Subcutaneous abdominal adipose tissue (tissue), 5 donors: ENCODE results near the gene SPIN3.
"Not testable (repeated sequence)": the region's sequence is repeated elsewhere in the genome, so short reads cannot be mapped to it uniquely, and the experiment has no call there.

Experiments used
- H3K27ac ChIP-seq: one replicate; pipeline ENCODE4 v1.7.0; 2013; ENCODE audit warnings: low read depth, mild to moderate bottlenecking, inconsistent platforms, low read length, moderate library complexity
- H3K27me3 ChIP-seq, 5 donors: one replicate each; pipeline ENCODE4 v1.7.0; 2013; ENCODE audit warnings: low read length in 5 of 5, inconsistent platforms in 1 of 5; ENCODE audit not compliant: control insufficient read depth in 5 of 5, insufficient read depth in 4 of 5
- H3K36me3 ChIP-seq, 5 donors: one replicate each; pipeline ENCODE4 v1.7.0; 2013; ENCODE audit warnings: low read length in 5 of 5; ENCODE audit not compliant: control insufficient read depth in 5 of 5, insufficient read depth in 5 of 5
- H3K4me1 ChIP-seq, 5 donors: one replicate each; pipeline ENCODE4 v1.7.0; 2013; ENCODE audit warnings: low read length in 5 of 5, mild to moderate bottlenecking in 3 of 5, moderate library complexity in 1 of 5; ENCODE audit not compliant: control insufficient read depth in 5 of 5, insufficient read depth in 5 of 5
- H3K4me3 ChIP-seq, 5 donors: one replicate each; pipeline ENCODE4 v1.7.0; 2013; ENCODE audit warnings: low read length in 5 of 5, low read depth in 1 of 5
- H3K9ac ChIP-seq, 5 donors: one replicate each; pipeline ENCODE4 v1.7.0; 2013; ENCODE audit warnings: low read length in 5 of 5, mild to moderate bottlenecking in 4 of 5, moderate library complexity in 3 of 5
- H3K9me3 ChIP-seq, 5 donors: one replicate each; pipeline ENCODE4 v1.7.0; 2013; ENCODE audit warnings: low read length in 5 of 5; ENCODE audit not compliant: control insufficient read depth in 5 of 5
- donor health status: healthy.
- donor health status: healthy.
- donor health status: healthy.
- donor health status: healthy.
- donor health status: healthy.

Gene SPIN3

DNA sequence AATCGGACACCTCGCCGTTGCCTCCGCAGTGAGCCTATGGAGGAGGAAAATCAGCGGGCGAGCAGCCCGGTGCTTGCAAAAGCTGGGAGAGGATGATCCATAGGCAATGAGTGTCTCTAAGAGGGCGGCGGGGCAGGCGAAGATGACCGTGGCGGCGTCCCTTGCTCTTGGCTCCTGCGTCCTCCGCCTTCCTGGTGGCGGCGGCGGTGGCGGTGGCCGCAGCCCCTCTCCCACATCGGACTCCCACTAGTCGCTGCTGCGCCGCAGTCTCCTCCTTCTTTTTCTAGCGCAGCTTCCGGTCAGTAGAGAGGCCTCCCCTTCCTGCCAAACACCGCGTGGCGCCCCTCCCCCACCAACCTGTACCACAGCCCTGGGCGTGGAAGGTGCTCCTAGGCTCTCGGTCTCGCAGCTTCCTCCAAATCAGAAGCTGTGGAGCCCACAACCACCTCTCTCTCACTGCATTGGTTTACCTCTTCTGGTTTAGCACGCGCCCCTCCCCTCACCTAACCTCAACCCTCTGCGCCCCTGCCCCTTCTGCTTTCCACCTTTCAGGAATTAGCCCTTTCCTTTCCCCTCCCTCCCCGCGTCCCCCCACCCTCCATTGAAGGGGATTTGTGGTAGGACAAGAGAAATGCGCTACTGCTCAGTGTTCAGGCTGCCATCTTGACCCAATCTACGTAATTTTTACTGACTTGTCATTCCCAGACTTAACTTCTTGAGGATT is at the start of gene SPIN3:
Gene SPIN3, minus strand, starts transcription at position 271 of the 724 bp plus-strand sequence. CDS start 594 bp downstream, outside the sequence.
- Histone ChIP-seq H3K27ac (no peak within 1 kb of the TSS), H3K9ac (peak within 1 kb of the TSS in 4 of 5 donors; percentile 60 to 71 (median 64)), H3K4me3 (peak within 1 kb of the TSS; percentile 68 to 83 (median 79)), H3K27me3 (peaks cover 0 to 6% (median 3%) of the 10 kb centered on the region in 5 donors), H3K36me3 (peaks cover 0 to 3% (median 0%) of the 10 kb centered on the region in 5 donors), H3K4me1 (peaks cover 0 to 11% (median 8%) of the 10 kb centered on the region in 5 donors), H3K9me3 (peaks cover 0 to 4% (median 0%) of the 10 kb centered on the region in 5 donors)

DNA sequence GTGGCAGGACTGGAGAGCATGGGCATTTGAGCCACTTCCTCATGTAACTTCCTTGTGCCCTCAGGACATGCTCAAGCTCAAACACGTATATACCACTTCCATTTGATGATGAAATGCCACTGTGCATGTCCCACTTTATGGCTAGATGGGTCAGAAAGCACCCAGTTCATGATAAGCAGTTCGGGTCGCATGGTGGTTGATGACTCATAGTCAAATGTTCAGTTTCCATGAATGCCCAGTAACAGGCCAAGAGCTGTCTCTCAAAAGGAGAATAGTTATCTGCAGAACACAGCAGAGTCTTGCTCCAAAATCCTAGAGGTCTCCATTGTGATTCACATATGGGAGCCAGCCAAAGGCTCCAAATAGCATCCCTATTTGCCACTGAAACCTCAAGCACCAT is 48.9 kb upstream of the SPIN3 start:
- peaks cover 10 to 35% (median 16%) of the 10 kb centered on the region in 5 donors for H3K27me3 ChIP-seq
- no peaks in the 10 kb centered on the region for H3K4me1 ChIP-seq
- H3K36me3 ChIP-seq: no peaks in the 10 kb centered on the region
- no peak overlapping the region for H3K9ac ChIP-seq
- H3K9me3 ChIP-seq: peaks cover 0 to 6% (median 0%) of the 10 kb centered on the region in 5 donors
- H3K27ac ChIP-seq: no peak overlapping the region
- no peak overlapping the region for H3K4me3 ChIP-seq

DNA sequence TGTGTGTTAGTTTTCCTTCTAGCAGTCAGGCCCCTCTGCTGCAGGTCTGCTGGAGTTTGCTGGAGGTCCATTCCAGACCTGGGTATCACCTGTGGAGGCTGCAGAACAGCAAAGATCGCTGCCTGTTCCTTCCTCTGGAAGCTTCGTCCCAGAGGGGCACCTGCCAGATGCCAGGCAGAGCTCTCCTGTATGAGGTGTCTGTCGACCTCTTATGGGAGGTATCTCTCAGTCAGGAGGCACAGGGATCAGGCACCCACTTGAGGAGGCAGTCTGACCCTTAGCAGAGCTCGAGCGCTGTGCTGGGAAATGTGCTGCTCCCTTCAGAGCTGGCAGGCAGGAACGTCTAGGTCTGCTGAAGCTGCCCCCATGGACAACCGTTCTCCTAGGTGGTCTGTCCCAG is 41.9 kb upstream of the SPIN3 start:
- peaks cover 10 to 21% (median 14%) of the 10 kb centered on the region in 5 donors for H3K27me3 ChIP-seq
- not testable (repeated sequence) for H3K9ac ChIP-seq, H3K4me3 ChIP-seq, H3K9me3 ChIP-seq, H3K4me1 ChIP-seq, H3K27ac ChIP-seq, H3K36me3 ChIP-seq

DNA sequence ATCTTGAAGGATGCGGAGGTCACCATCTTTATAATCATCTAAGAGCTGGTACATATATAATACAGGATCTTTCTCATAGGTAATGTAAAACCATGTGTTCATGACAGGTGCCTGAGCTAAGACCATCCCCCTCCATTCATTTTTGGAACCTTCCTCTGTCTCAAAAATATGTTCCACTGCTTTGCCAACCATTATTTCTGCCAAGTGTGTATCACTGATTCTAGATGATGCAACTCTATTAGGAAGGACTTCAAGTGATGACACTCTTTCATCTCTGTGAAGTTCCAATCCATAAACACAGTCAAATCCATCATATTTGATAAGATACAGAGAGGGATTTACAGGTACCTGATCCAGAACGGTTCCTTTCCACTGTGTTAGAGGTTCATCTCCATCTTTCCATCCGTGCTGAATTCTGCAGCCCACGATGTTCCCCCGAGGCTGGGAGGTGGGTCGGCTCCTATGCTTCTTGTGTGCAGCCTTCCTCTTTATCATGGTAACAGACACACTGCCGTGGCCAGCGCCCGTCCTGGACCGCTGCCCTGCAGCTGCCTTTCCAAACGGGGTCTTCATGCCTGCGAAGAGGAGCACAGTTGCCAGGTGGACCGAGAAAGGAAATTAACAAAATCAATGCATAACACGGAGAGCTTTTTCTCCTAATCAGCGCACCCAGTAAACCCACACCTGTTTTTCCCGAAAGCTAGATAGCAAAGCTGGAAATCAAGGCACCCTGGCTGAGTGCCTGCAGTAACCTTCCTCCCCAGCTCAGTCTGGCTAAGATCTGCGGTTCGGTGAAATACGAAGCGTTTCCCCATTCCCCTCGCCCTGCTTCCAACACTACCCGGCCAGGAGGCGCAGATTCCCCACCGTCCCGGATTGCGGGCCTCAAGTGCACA is 718 bp downstream of the SPIN3 start:
- H3K4me3 ChIP-seq: peak overlapping the region; percentile 68 to 83 (median 79)
- peaks cover 0 to 3% (median 2%) of the 10 kb centered on the region in 5 donors for H3K36me3 ChIP-seq
- peak overlapping the region in 4 of 5 donors; percentile 60 to 71 (median 64) for H3K9ac ChIP-seq
- H3K4me1 ChIP-seq: peaks cover 0 to 11% (median 8%) of the 10 kb centered on the region in 5 donors
- peaks cover 0 to 4% (median 0%) of the 10 kb centered on the region in 5 donors for H3K9me3 ChIP-seq
- no peak overlapping the region for H3K27ac ChIP-seq
- peaks cover 0 to 6% (median 3%) of the 10 kb centered on the region in 5 donors for H3K27me3 ChIP-seq

DNA sequence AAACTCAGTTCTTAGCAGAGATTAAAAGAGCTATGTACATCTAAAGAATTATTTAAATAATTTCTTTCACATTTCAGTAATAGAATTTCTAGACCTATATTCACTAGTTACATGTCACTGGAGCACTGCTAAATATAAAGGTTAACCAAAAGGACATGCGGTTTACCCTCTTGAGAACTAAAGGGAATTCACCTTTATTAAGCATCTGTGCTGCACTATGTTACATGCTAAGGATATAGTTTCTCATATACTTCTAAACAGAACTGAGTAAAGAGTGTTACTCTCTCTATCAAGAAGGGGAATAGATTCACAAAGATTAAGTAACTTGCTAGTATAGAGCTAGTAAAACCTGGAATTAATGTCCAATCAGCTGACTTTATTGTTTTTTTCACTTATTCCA is 7.6 kb downstream of the SPIN3 start:
- Histone ChIP-seq H3K9ac (no peak overlapping the region), H3K27ac (no peak overlapping the region), H3K9me3 (no peaks in the 10 kb centered on the region), H3K4me3 (no peak overlapping the region), H3K36me3 (peaks cover 11 to 23% (median 17%) of the 10 kb centered on the region in 5 donors), H3K27me3 (peaks cover 0 to 5% (median 0%) of the 10 kb centered on the region in 5 donors), H3K4me1 (no peaks in the 10 kb centered on the region)

DNA sequence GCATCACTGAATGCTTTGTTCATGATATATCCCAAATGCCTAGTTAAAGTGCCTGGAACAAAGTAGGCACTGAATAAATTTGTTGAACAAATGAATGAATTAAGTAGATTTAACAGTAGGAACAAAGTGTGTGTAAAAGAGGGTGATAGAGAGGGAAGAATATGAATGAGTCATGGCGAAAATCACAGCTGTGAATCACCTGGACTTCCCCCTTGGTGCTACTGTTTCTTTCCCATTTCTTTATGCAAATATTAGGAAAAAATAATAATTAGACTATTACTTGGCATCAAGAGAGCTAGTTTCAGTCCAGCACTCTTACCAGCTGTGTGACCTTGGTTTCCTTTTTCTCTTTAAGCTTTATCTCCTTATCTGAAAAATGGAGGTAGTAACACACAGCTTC is 9.2 kb downstream of the SPIN3 start:
- Histone ChIP-seq H3K36me3 (peaks cover 20 to 26% (median 22%) of the 10 kb centered on the region in 5 donors), H3K4me3 (no peak overlapping the region), H3K27me3 (peaks cover 0 to 5% (median 0%) of the 10 kb centered on the region in 5 donors), H3K4me1 (no peaks in the 10 kb centered on the region), H3K27ac (no peak overlapping the region), H3K9me3 (no peaks in the 10 kb centered on the region), H3K9ac (no peak overlapping the region)

DNA sequence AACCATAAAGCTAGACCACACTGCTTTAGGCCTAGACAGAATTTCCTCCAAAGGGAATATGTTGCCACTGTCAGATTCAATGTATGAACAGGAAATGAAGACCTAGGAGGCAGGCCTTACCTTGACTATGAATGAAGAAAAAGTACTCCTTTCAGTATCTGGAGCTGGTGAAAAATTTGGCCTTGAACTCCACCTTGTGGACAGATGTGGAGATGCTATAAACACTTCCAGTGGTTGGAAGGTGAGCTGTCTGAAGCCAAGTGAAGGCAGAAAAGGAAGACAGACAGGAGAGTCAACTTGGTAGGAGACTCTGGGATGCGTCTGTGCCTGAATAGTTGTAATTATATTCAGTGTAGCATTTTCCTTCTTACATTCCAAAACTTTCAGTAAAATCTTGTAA is 17.2 kb downstream of the SPIN3 start:
- Histone ChIP-seq H3K36me3 (peaks cover 12 to 21% (median 15%) of the 10 kb centered on the region in 5 donors), H3K4me3 (no peak overlapping the region), H3K27me3 (peaks cover 0 to 3% (median 0%) of the 10 kb centered on the region in 5 donors), H3K4me1 (peaks cover 0 to 3% (median 0%) of the 10 kb centered on the region in 5 donors), H3K27ac (no peak overlapping the region), H3K9me3 (no peaks in the 10 kb centered on the region), H3K9ac (no peak overlapping the region)

DNA sequence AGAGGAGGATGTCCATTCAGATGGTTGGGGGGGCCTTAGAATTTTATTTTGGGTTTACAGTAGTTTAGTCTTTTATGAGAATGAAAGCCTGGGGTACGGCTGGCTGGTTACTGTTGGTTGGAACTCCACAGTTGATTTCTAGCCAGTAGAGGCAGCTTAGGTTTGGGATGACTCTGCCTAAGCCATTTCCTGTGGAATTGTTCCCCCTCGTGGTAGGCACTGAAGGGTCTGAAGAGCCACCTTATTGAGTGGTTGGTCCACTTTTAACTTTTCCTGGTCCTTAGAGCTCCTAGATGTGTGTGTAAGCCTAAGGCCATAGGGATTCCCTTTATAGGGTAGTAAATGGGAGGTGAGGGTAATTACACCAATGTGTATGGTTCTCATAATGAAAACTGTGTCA is 19.7 kb downstream of the SPIN3 start:
- no peak overlapping the region for H3K4me3 ChIP-seq
- H3K9me3 ChIP-seq: no peaks in the 10 kb centered on the region
- H3K27ac ChIP-seq: no peak overlapping the region
- H3K36me3 ChIP-seq: peaks cover 2 to 9% (median 6%) of the 10 kb centered on the region in 5 donors
- no peak overlapping the region for H3K9ac ChIP-seq
- H3K4me1 ChIP-seq: peaks cover 0 to 3% (median 0%) of the 10 kb centered on the region in 5 donors
- H3K27me3 ChIP-seq: peaks cover 0 to 3% (median 0%) of the 10 kb centered on the region in 5 donors

DNA sequence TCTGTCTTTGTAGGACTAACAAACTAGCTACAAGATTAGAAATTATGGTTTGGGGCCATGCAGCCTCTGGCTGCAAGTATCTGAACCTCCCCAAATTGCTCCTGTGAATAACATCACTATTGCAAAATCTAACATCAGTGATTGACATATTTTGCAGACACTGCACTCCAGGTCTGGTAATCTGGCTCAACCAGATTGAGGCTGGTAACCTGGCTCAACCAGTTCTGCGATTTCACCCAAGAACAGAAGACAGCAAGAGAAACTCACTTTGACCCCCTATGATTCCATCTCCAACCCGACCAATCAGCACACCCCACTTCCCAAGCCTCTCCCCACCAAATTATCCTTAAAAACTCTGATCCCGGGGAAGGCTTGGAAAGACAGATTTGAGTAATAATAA is 20.9 kb downstream of the SPIN3 start:
- H3K9ac ChIP-seq: no peak overlapping the region
- no peaks in the 10 kb centered on the region for H3K27me3 ChIP-seq
- peaks cover 0 to 3% (median 0%) of the 10 kb centered on the region in 5 donors for H3K4me1 ChIP-seq
- H3K4me3 ChIP-seq: no peak overlapping the region
- no peaks in the 10 kb centered on the region for H3K9me3 ChIP-seq
- H3K36me3 ChIP-seq: peaks cover 2 to 7% (median 4%) of the 10 kb centered on the region in 5 donors
- no peak overlapping the region for H3K27ac ChIP-seq
